Fibroblast of lung (primary cell): ENCODE data around the gene BRDT. TPM values are rescaled to one million over a fixed set of nuclear protein-coding genes. Genes with fewer than 3 reads are reported as not detected.

Experiments
- DNase-seq, 2 donors: peaks; one replicate each; pipeline versions ENCODE4 v3.0.0 to v3.0.0-alpha.2; 2010; ENCODE audit warnings: low read depth in 2 of 2
- H2AFZ ChIP-seq: 2 replicates; pipeline ENCODE4 v1.5.1; 2012; ENCODE audit warnings: low read length, control low read depth, inconsistent platforms
- H3K27ac ChIP-seq: 2 replicates; pipeline ENCODE4 v1.5.1; 2011; ENCODE audit warnings: low read length, control low read depth; ENCODE audit not compliant: insufficient read depth
- H3K27me3 ChIP-seq: 2 replicates; pipeline ENCODE4 v1.5.1; 2011; ENCODE audit warnings: mild to moderate bottlenecking, low read length; ENCODE audit not compliant: control insufficient read depth, insufficient read depth
- H3K36me3 ChIP-seq: 2 replicates; pipeline ENCODE4 v1.5.1; 2011; ENCODE audit warnings: low read length; ENCODE audit not compliant: control insufficient read depth, insufficient read depth
- H3K4me1 ChIP-seq: 2 replicates; pipeline ENCODE4 v1.5.1; 2011; ENCODE audit warnings: low read length; ENCODE audit not compliant: control insufficient read depth, insufficient read depth; ENCODE audit errors: extremely low read depth
- H3K4me2 ChIP-seq: 2 replicates; pipeline ENCODE4 v1.5.1; 2011; ENCODE audit warnings: low read length, control low read depth; ENCODE audit not compliant: insufficient read depth; ENCODE audit errors: extremely low read depth
- H3K4me3 ChIP-seq, 4 experiments: fragments of 200-600 bp in 1 of 4; sonication (generic) in 1 of 4; replicated peaks in 1 of 4; 2 replicates each; pipeline ENCODE4 v1.5.1; 2011 to 2016; ENCODE audit warnings: low read length in 4 of 4, low read depth in 3 of 4, mild to moderate bottlenecking in 3 of 4, control low read depth in 2 of 4, inconsistent platforms in 1 of 4, mixed read lengths in 1 of 4; ENCODE audit not compliant: insufficient read depth in 1 of 4; ENCODE audit errors: control extremely low read depth in 1 of 4
- H3K79me2 ChIP-seq: 2 replicates; pipeline ENCODE4 v1.5.1; 2012; ENCODE audit warnings: mild to moderate bottlenecking, low read length, inconsistent platforms; ENCODE audit not compliant: control insufficient read depth, insufficient read depth
- H3K9ac ChIP-seq: 2 replicates; pipeline ENCODE4 v1.5.1; 2011; ENCODE audit warnings: mild to moderate bottlenecking, low read length, control low read depth; ENCODE audit not compliant: insufficient read depth
- H3K9me3 ChIP-seq: 2 replicates; pipeline ENCODE4 v1.5.1; 2012; ENCODE audit warnings: low read depth, low read length; ENCODE audit not compliant: control insufficient read depth, insufficient read depth
- H4K20me1 ChIP-seq: 2 replicates; pipeline ENCODE4 v1.5.1; 2011; ENCODE audit warnings: low read length; ENCODE audit not compliant: control insufficient read depth, insufficient read depth; ENCODE audit errors: extremely low read depth
- CTCF ChIP-seq, 2 donors: IDR thresholded peaks in 1 of 2; conservative IDR thresholded peaks in 1 of 2; 1 replicate in 1 of 2; 2 replicates in 1 of 2; pipeline ENCODE4 v1.5.1; 2011 to 2012; ENCODE audit warnings: low read length in 2 of 2, control low read depth in 1 of 2, inconsistent platforms in 1 of 2, low read depth in 1 of 2, mild to moderate bottlenecking in 1 of 2
- EZH2 ChIP-seq: IDR thresholded peaks from 2 replicates; pipeline ENCODE4 v1.5.1; 2012; ENCODE audit warnings: low read length, control low read depth, mild to moderate bottlenecking; ENCODE audit errors: missing control alignments
- polyA plus RNA-seq, 2 donors: library from polyadenylated mRNA; depleted of rRNA in 1 of 2; stranded (reverse) in 1 of 2; unstranded in 1 of 2; fragments of >200 nt; gene quantifications; 2 replicates each; pipeline ENCODE4 v1.2.1, GENCODE V29; 2011 to 2012; ENCODE audit warnings: missing spikeins in 1 of 2
- total RNA-seq: library from RNA; depleted of rRNA; stranded (reverse); fragments of >200 nt; gene quantifications from 2 replicates; pipeline ENCODE4 v1.2.1, GENCODE V29; 2014

The BRDT gene
- total and polyA plus RNA-seq, 2 donors (not counting 1 experiment from before 2014, with no cell fraction given): not detected

- DNase-seq: no peak
- H3K9ac ChIP-seq: no peak overlapping the region
- no peaks in the 10 kb centered on the region for H3K79me2 ChIP-seq
- H3K4me1 ChIP-seq: no peaks in the 10 kb centered on the region
- H3K4me2 ChIP-seq: no peak overlapping the region
- H4K20me1 ChIP-seq: no peaks in the 10 kb centered on the region
- no peak overlapping the region for H2AFZ ChIP-seq
- TF ChIP-seq CTCF (conservative IDR thresholded peaks at IDR 0.05 in 1 of 2, IDR thresholded peaks at IDR 0.05 in 1 of 2; ENCODE audit: low read depth in 1 of 2, low read length in 2 of 2): no peak
- no peak for TF ChIP-seq EZH2
- H3K36me3 ChIP-seq: no peaks in the 10 kb centered on the region
- H3K27me3 ChIP-seq: no peaks in the 10 kb centered on the region
- no peak overlapping the region for H3K4me3 ChIP-seq
- no peak overlapping the region for H3K27ac ChIP-seq
- H3K9me3 ChIP-seq: no peaks in the 10 kb centered on the region
Measured at GRCh38 chr1:91937613-91938012, 11.6 kb upstream of the BRDT start.

GRCh38 chr1:91940496-91940895, 8.7 kb upstream of the BRDT start:
- H3K4me3 ChIP-seq: no peak overlapping the region
- H3K27me3 ChIP-seq: no peaks in the 10 kb centered on the region
- no peaks in the 10 kb centered on the region for H3K9me3 ChIP-seq
- no peak overlapping the region for H2AFZ ChIP-seq
- TF ChIP-seq EZH2 (no peak), CTCF (conservative IDR thresholded peaks at IDR 0.05 in 1 of 2, IDR thresholded peaks at IDR 0.05 in 1 of 2; ENCODE audit: low read depth in 1 of 2, low read length in 2 of 2) (no peak)
- H3K4me2 ChIP-seq: no peak overlapping the region
- H3K27ac ChIP-seq: no peak overlapping the region
- H3K79me2 ChIP-seq: no peaks in the 10 kb centered on the region
- DNase-seq: no peak
- no peak overlapping the region for H3K9ac ChIP-seq
- no peaks in the 10 kb centered on the region for H3K36me3 ChIP-seq
- no peaks in the 10 kb centered on the region for H4K20me1 ChIP-seq
- H3K4me1 ChIP-seq: no peaks in the 10 kb centered on the region

GRCh38 chr1:91944087-91944486, 5.1 kb upstream of the BRDT start:
- H3K27ac ChIP-seq: no peak overlapping the region
- no peak overlapping the region for H2AFZ ChIP-seq
- H3K9ac ChIP-seq: no peak overlapping the region
- H3K27me3 ChIP-seq: no peaks in the 10 kb centered on the region
- no peak overlapping the region for H3K4me3 ChIP-seq
- no peak for DNase-seq
- H3K4me1 ChIP-seq: no peaks in the 10 kb centered on the region
- H3K9me3 ChIP-seq: no peaks in the 10 kb centered on the region
- no peaks in the 10 kb centered on the region for H3K36me3 ChIP-seq
- H3K79me2 ChIP-seq: no peaks in the 10 kb centered on the region
- H3K4me2 ChIP-seq: no peak overlapping the region
- no peaks in the 10 kb centered on the region for H4K20me1 ChIP-seq
- TF ChIP-seq EZH2: no peak
- no peak for TF ChIP-seq CTCF (conservative IDR thresholded peaks at IDR 0.05 in 1 of 2, IDR thresholded peaks at IDR 0.05 in 1 of 2; ENCODE audit: low read depth in 1 of 2, low read length in 2 of 2)
